Measurements from ENCODE around the gene ARHGEF12.

ARHGEF12 gene

GRCh38 chr11:120532082-120532831, 196.0 kb downstream of the ARHGEF12 start:
- DNase-seq, result no peak

GRCh38 chr11:120532832-120533196, 196.6 kb downstream of the ARHGEF12 start:
- DNase-seq, result no peak

- no peak for DNase-seq
Measured at GRCh38 chr11:120536091-120536796, 200.0 kb downstream of the ARHGEF12 start.

- DNase-seq, result no peak
Measured at GRCh38 chr11:120536797-120537169, 200.6 kb downstream of the ARHGEF12 start.

GRCh38 chr11:120537996-120538395, 201.8 kb downstream of the ARHGEF12 start:
- DNase-seq, result no peak

GRCh38 chr11:120538707-120539106, 202.5 kb downstream of the ARHGEF12 start:
- no peak for DNase-seq

Data from nucleus accumbens (tissue), 56 donors.